NCI-H345 treated with DMSO at 0.1 percent for 48 hours (cell line): ENCODE data around the gene CPLANE1.

Experiments used
- DNase-seq: peaks from one replicate; lab custom pipeline; 2025; ENCODE audit not compliant: unreplicated experiment; lab: John Stamatoyannopoulos, UW

Gene CPLANE1

DNA sequence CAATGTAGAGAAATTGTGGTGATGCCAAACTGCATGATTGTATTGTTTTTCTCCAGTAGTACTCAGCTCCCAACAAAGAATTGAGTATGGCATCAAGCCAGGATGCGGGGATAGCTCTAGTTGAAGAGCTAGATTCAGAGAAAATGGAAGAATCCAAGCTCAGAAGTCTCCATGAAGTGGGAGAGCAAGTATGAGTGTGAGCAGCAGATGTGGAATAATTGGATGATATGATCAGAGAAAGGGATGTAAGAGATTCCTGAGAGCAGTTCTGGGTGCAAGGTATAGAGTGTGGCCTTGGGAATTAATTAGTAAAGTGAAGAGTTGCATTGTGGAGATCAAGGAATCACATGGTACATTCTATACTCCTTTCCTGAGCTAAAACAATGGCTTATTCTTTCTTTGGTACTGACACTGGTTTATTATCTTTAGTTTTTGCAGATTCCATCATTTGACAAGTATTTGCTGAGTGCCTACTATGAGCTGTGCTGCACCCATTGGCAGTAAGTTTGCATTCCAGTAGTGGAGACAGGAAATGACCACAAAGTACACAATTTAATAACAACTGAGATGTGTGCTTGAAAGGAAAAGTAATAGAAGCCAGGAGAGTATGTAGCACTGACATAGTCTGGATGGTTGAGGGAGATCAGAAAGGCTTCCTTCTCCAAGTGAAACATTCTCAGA lies 177.1 kb downstream of the CPLANE1 start:
- no peak for DNase-seq

GRCh38 chr5:37071487-37071886 lies 177.7 kb downstream of the CPLANE1 start:
- peak; percentile 15 for DNase-seq

DNA sequence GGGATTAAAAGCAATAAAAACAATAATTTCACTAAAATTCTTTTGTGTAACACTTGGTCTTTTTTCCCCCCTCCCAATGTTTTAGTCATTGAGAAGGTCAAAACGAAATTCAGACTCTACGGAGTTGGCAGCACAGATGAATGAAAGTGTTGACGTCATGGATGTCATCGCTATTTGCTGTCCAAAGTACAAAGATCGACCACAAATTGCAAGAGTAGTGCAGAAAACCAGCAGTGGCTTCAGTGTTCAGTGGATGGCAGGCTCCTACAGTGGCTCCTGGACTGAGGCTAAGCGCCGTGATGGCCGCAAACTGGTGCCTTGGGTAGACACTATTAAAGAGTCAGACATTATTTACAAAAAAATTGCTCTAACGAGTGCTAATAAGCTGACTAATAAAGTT lies 184.7 kb downstream of the CPLANE1 start:
- no peak for DNase-seq

GRCh38 chr5:37063739-37064138 lies 185.4 kb downstream of the CPLANE1 start:
- no peak for DNase-seq

DNA sequence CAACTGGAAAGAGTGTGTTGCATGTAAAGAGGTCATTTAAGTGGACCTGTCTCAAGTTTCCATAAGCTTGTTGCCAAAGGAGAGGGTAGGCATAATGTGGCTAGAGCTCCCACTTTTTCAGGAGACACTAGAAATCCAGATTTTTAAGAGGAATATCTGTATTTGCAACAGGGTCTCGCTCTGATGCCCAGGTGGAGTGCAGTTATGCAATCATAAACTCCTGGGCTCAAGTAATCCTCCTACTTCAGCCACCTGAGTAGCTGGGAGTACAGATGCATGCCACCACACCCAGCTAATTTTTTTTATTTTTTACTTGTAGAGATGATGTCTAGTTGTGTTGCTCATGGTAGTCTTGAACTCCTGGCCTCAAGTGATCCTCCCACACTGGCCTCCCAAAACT lies 189.1 kb downstream of the CPLANE1 start:
- no peak for DNase-seq

GRCh38 chr5:37056762-37057161 lies 192.4 kb downstream of the CPLANE1 start:
- no peak for DNase-seq
